Measurements from ENCODE around the gene CIAO1. TPM values are rescaled to one million over a fixed set of nuclear protein-coding genes. Genes with fewer than 3 reads are reported as not detected.

The CIAO1 gene
- total RNA-seq, 4 donors from 2014 or later, result 73.5 to 102 (median 95.6) TPM

DNA sequence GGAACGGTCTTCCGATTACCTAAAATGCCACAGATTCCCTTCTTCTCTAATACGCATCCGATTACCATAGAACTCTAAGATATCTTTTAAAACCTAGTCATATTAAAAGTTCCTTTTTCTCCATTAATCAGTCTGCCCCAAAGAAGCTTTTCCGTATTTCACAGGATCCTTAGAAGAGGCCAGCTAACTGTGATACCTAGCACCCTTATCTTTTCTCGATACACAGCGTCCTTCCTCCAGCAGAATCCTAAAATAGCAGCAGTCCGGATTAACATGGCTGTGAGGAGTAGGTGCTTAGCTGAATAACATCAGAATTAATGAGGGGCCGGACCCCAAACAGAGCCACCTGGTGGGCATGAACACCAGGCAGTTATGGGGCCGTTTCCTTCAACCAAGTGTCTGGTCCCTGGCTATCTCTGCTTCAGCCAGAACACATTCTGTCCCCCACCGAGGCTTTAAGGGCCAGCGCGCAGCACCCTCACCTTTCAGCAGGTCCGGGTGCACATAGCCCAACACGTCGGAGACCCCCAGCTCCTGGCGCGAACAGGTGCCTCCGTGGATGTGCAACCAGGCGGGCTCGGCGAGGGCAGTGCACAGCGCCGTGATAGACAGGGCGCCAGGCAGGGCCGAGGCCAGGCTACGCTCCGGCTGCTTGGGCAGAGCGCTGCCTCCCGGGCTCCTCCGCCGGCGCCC lies 1.2 kb upstream of the CIAO1 start:
- DNase-seq, result no peak
- no peaks in the 10 kb centered on the region for H3K9me3 ChIP-seq
- in situ Hi-C loops (cut with MboI; ENCODE audit: low sequenced_read_pairs in 4 of 4) (loop anchor here in 2 of 4 donors (5.0 to 25.0 kb wide), 3 partner anchors 63 to 253 kb away; partner anchors contain the start of genes ASTL (in 1 of the 2) and DUSP2 (in 1 of the 2)), intact Hi-C loops (cut with DNase I; ENCODE audit: low total_unique reads) (loop anchor here (10.0 kb wide), 2 partner anchors 70 to 240 kb away; partner anchors contain the start of gene NCAPH)
- H3K4me3 ChIP-seq, result peak overlapping the region; percentile 84 to 97 (median 87)
- H3K36me3 ChIP-seq, result peaks cover 0 to 30% of the 10 kb centered on the region in 2 donors
- no peaks in the 10 kb centered on the region for H3K27me3 ChIP-seq
- peaks cover 60 to 62% of the 10 kb centered on the region in 2 donors for H3K4me1 ChIP-seq
- peak overlapping the region; percentile 94 to 99 (median 96) for H3K27ac ChIP-seq
- peak in 1 of 2 donors; percentile 3 for ATAC-seq
- TF ChIP-seq CTCF (IDR thresholded peaks at IDR 0.05 in 4 of 5, conservative IDR thresholded peaks at IDR 0.05 in 1 of 5) (peak in 4 of 5 experiments; percentile 26 to 55 (median 32)), POLR2A (IDR thresholded peaks at IDR 0.05) (no peak)

GRCh38 chr2:96265349-96265839 lies 631 bp upstream of the CIAO1 start:
- no peaks in the 10 kb centered on the region for H3K27me3 ChIP-seq
- no peaks in the 10 kb centered on the region for H3K9me3 ChIP-seq
- TF ChIP-seq POLR2A (IDR thresholded peaks at IDR 0.05) (no peak), CTCF (IDR thresholded peaks at IDR 0.05 in 4 of 5, conservative IDR thresholded peaks at IDR 0.05 in 1 of 5) (no peak)
- in situ Hi-C loops (cut with MboI; ENCODE audit: low sequenced_read_pairs in 4 of 4), result loop anchor here in 1 of 4 donors (25.0 kb wide), 2 partner anchors 128 to 253 kb away; partner anchors contain the start of genes ASTL and DUSP2
- H3K27ac ChIP-seq, result peak overlapping the region; percentile 94 to 99 (median 96)
- DNase-seq (peak; percentile 32 to 63), ATAC-seq (peak; percentile 26 to 33)
- H3K4me1 ChIP-seq, result peaks cover 55 to 57% of the 10 kb centered on the region in 2 donors
- peaks cover 0 to 36% of the 10 kb centered on the region in 2 donors for H3K36me3 ChIP-seq
- intact Hi-C loops (cut with DNase I; ENCODE audit: low total_unique reads), result loop anchor here (10.0 kb wide), 2 partner anchors 69 to 241 kb away; partner anchors contain the start of gene NCAPH
- peak overlapping the region; percentile 84 to 97 (median 87) for H3K4me3 ChIP-seq

DNA sequence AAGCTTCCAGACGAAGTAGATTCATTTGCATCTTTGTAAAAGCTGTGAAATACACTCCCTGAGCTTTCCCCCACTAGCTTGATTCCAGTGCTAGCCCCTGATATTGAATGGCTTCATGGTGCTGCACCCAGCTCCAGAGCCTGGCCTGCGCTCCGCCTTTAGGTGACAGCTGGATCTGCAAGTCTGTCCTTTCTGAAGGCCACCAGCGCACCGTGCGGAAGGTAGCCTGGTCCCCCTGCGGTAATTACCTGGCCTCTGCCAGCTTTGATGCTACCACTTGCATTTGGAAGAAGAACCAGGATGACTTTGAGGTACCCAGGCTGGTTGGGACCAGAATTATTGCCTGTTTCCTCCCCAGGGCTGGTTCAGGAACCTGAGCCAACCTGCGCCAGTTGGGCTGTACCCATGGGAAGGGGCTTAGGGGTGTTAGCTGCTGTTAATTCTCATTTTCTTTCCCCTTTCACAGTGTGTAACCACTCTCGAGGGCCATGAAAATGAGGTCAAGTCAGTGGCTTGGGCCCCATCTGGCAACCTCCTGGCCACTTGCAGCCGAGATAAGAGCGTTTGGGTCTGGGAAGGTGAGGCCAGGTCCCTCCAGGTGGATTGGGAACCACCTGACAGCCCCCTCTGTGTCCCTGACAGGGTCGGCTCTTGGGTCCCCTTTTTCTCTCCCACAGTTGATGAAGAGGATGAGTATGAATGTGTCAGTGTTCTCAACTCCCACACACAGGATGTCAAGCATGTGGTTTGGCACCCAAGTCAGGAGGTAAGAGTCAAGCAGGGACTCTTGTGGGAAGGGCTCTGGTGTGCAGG lies 1.3 kb downstream of the CIAO1 start:
- TF ChIP-seq POLR2A (IDR thresholded peaks at IDR 0.05) (no peak), CTCF (IDR thresholded peaks at IDR 0.05 in 4 of 5, conservative IDR thresholded peaks at IDR 0.05 in 1 of 5) (no peak)
- intact Hi-C loops (cut with DNase I; ENCODE audit: low total_unique reads) (loop anchor here (2.0 to 10.0 kb wide), 3 partner anchors 67 to 265 kb away; partner anchors contain the start of gene NCAPH), in situ Hi-C loops (cut with MboI; ENCODE audit: low sequenced_read_pairs in 4 of 4) (loop anchor here in 1 of 4 donors (25.0 kb wide), 2 partner anchors 130 to 255 kb away; partner anchors contain the start of genes ASTL and DUSP2)

DNA sequence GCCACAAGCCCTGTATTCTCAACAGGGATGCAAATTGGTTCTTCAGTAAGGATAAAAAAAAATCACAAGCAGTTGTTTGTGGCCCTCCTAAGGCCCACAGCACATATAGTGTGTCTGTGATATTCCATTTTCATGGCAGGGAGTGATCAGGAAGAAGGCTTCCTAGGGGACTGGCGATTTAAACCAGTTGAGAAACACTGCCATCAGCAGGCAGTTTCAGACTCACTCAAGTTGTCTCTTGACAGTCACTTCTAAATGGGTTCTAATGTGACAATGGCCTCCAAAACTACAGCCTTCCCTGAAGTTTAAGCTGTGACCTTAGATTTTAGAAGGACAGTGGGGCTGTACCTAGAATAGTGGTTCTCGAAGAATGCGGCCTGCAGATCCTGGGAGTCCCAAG lies 6.0 kb downstream of the CIAO1 start:
- intact Hi-C loops (cut with DNase I; ENCODE audit: low total_unique reads), result no loop called here
- H3K4me3 ChIP-seq, result no peak overlapping the region
- H3K4me1 ChIP-seq, result peaks cover 5 to 10% of the 10 kb centered on the region in 2 donors
- in situ Hi-C loops (cut with MboI; ENCODE audit: low sequenced_read_pairs in 4 of 4), result loop anchor here in 1 of 4 donors (25.0 kb wide), 2 partner anchors 135 to 260 kb away; partner anchors contain the start of genes ASTL and DUSP2
- H3K9me3 ChIP-seq, result no peaks in the 10 kb centered on the region
- peaks cover 0 to 91% of the 10 kb centered on the region in 2 donors for H3K36me3 ChIP-seq
- no peak for TF ChIP-seq POLR2A (IDR thresholded peaks at IDR 0.05)
- no peak for TF ChIP-seq CTCF (IDR thresholded peaks at IDR 0.05 in 4 of 5, conservative IDR thresholded peaks at IDR 0.05 in 1 of 5)
- DNase-seq, result no peak
- no peaks in the 10 kb centered on the region for H3K27me3 ChIP-seq
- no peak for ATAC-seq
- H3K27ac ChIP-seq, result no peak overlapping the region

More for the DNA sequence above, 1.3 kb downstream of the CIAO1 start:
- Histone ChIP-seq H3K27me3 (no peaks in the 10 kb centered on the region), H3K36me3 (peaks cover 0 to 53% of the 10 kb centered on the region in 2 donors), H3K4me3 (peak overlapping the region; percentile 84 to 97 (median 90)), H3K27ac (peak overlapping the region in 1 of 4 donors; percentile 94), H3K4me1 (peaks cover 36 to 40% of the 10 kb centered on the region in 2 donors), H3K9me3 (no peaks in the 10 kb centered on the region)
- DNase-seq (no peak), ATAC-seq (no peak)
